HCT116 (cell line): ENCODE data around the gene UXS1. TPM values are rescaled to one million over a fixed set of nuclear protein-coding genes. Genes with fewer than 3 reads are reported as not detected.

ENCODE experiments used
- ATAC-seq: fragments of 200-7000 bp; cut with Tn5 transposase; 2 replicates; pipeline ENCODE4 v1.9.1; 2020; ENCODE audit warnings: mild to moderate bottlenecking, moderate library complexity
- BruUV-seq: library from RNA; stranded (reverse); fragments of 400-500 nt; replicated peaks from 2 replicates; lab custom pipeline; 2021; lab: Mats Ljungman, UMichigan
- CTCF ChIA-PET: fragments of 300-600 bp; sonication (Branson Sonifier 250); formaldehyde crosslinking; loops from one replicate; lab custom pipeline; 2021; ENCODE audit warnings: antibody characterized with exemption; lab: Charles Lee
- POLR2A ChIA-PET: fragments of 300-600, 350-600 bp; sonication (Branson Sonifier 250); formaldehyde crosslinking; loops from one replicate; lab custom pipeline; 2021; ENCODE audit warnings: antibody characterized with exemption; lab: Charles Lee
- RAD21 ChIA-PET, 2 experiments: fragments of 300-600 bp; sonication (Branson Sonifier 250); formaldehyde crosslinking; loops; one replicate each; lab custom pipeline; 2023; ENCODE audit warnings: low total read pairs in 2 of 2; ENCODE audit not compliant: uncharacterized antibody in 2 of 2, unreplicated experiment in 2 of 2, low non-redundant PET in 1 of 2; lab: Charles Lee
- DNase-seq: peaks from one replicate; pipeline ENCODE4 v3.0.0-alpha.2; 2010; ENCODE audit warnings: low read depth, low spot score
- H2AFZ ChIP-seq: fragments of 200-600 bp; shearing (Covaris generic), sonication (generic); 2 replicates; pipeline ENCODE4 v1.6.1; 2017; ENCODE audit warnings: low read depth, mixed run types, mixed read lengths, antibody characterized with exemption, low read length; ENCODE audit not compliant: poor library complexity, severe bottlenecking
- H3K27ac ChIP-seq: 2 replicates; pipeline ENCODE4 v1.5.1; 2012; ENCODE audit warnings: low read depth, low read length
- H3K27me3 ChIP-seq: fragments of 200-600 bp; sonication (generic); 2 replicates; pipeline ENCODE4 v1.6.1; 2016; ENCODE audit warnings: mixed run types, low read length, mixed read lengths; ENCODE audit not compliant: insufficient read depth
- H3K36me3 ChIP-seq, 2 experiments: fragments of 200-500 bp in 1 of 2; fragments of 200-600 bp in 1 of 2; sonication (Bioruptor generic) in 1 of 2; sonication (generic) in 1 of 2; 2 replicates each; pipeline versions ENCODE4 v1.5.1 to v1.6.1; 2014 to 2016; ENCODE audit warnings: low read length in 2 of 2, inconsistent platforms in 1 of 2, mixed read lengths in 1 of 2, mixed run types in 1 of 2; ENCODE audit not compliant: insufficient read depth in 2 of 2, control insufficient read depth in 1 of 2
- H3K4me1 ChIP-seq, 2 experiments: fragments of 200-600 bp in 1 of 2; sonication (generic) in 1 of 2; 2 replicates each; pipeline versions ENCODE4 v1.5.1 to v1.6.1; 2012 to 2017; ENCODE audit warnings: low read length in 2 of 2, inconsistent platforms in 1 of 2, mild to moderate bottlenecking in 1 of 2, mixed read lengths in 1 of 2, mixed run types in 1 of 2, moderate library complexity in 1 of 2; ENCODE audit not compliant: insufficient read depth in 2 of 2, control insufficient read depth in 1 of 2
- H3K4me2 ChIP-seq: fragments of 200-600 bp; sonication (generic); 2 replicates; pipeline ENCODE4 v1.6.1; 2017; ENCODE audit warnings: mixed run types, low read length, mixed read lengths
- H3K4me3 ChIP-seq, 2 experiments: fragments of 200-600 bp in 1 of 2; sonication (generic) in 1 of 2; replicated peaks in 1 of 2; 2 replicates each; pipeline ENCODE4 v1.5.1; 2011 to 2016; ENCODE audit warnings: low read length in 2 of 2, control low read depth in 1 of 2, low read depth in 1 of 2, mild to moderate bottlenecking in 1 of 2, mixed read lengths in 1 of 2, mixed run types in 1 of 2
- H3K79me2 ChIP-seq: fragments of 200-600 bp; sonication (generic); 2 replicates; pipeline ENCODE4 v1.6.1; 2017; ENCODE audit warnings: mild to moderate bottlenecking, mixed run types, low read length, moderate library complexity, mixed read lengths; ENCODE audit not compliant: insufficient read depth
- H3K9ac ChIP-seq: fragments of 200-600 bp; sonication (generic); 2 replicates; pipeline ENCODE4 v1.6.1; 2016; ENCODE audit warnings: low read length, mixed read lengths
- H3K9me2 ChIP-seq: fragments of 200-600 bp; sonication (generic), shearing (Covaris generic); 2 replicates; pipeline ENCODE4 v1.6.1; 2017; ENCODE audit warnings: mixed run types, mild to moderate bottlenecking, moderate library complexity; ENCODE audit not compliant: insufficient read depth
- H3K9me3 ChIP-seq, 2 experiments: fragments of 200-500 bp in 1 of 2; fragments of 200-600 bp in 1 of 2; sonication (Bioruptor generic) in 1 of 2; sonication (generic) in 1 of 2; 2 replicates each; pipeline ENCODE4 v1.6.1; 2014 to 2017; ENCODE audit warnings: low read length in 2 of 2, mixed read lengths in 2 of 2, inconsistent platforms in 1 of 2, low read depth in 1 of 2, mild to moderate bottlenecking in 1 of 2, mixed run types in 1 of 2, moderate library complexity in 1 of 2; ENCODE audit not compliant: control insufficient read depth in 1 of 2, insufficient read depth in 1 of 2
- H4K20me1 ChIP-seq: fragments of 200-600 bp; sonication (generic), shearing (Covaris generic); 2 replicates; pipeline ENCODE4 v1.6.1; 2017; ENCODE audit warnings: mixed run types, mild to moderate bottlenecking, moderate library complexity; ENCODE audit not compliant: insufficient read depth
- CBX3 ChIP-seq: IDR thresholded peaks from 2 replicates; pipeline ENCODE4 v1.6.1; 2012; ENCODE audit warnings: low read depth
- ELF1 ChIP-seq: IDR thresholded peaks from 2 replicates; pipeline ENCODE4 v1.6.1; 2012; ENCODE audit warnings: low read depth, borderline replicate concordance
- EZH2 ChIP-seq: fragments of 200-600 bp; sonication (generic); IDR thresholded peaks from 2 replicates; pipeline ENCODE4 v1.6.1; 2017; ENCODE audit warnings: antibody characterized with exemption, mixed run types
- MAX ChIP-seq: IDR thresholded peaks from 2 replicates; pipeline ENCODE4 v1.6.1; 2012
- RAD21 ChIP-seq: IDR thresholded peaks from 2 replicates; pipeline ENCODE4 v1.6.1; 2012; ENCODE audit warnings: low read depth, mild to moderate bottlenecking
- SP1 ChIP-seq: IDR thresholded peaks from 2 replicates; pipeline ENCODE4 v1.6.1; 2012; ENCODE audit warnings: low read depth
- ZFX ChIP-seq: fragments of 450-650 bp; IDR thresholded peaks from 2 replicates; pipeline ENCODE4 v1.6.1; 2017
- intact Hi-C: fragments of 100-400 bp; cut with micrococcal nuclease; formaldehyde crosslinking; loops from 2 replicates; pipeline ENCODE4 v1.10.0; 2022
- total RNA-seq: library from RNA; stranded (reverse); gene quantifications from one replicate; pipeline ENCODE4 v1.2.1, GENCODE V29; 2021; ENCODE audit not compliant: unreplicated experiment
- TF ChIP-seq, protein P1 (sequence below): IDR thresholded peaks from 2 replicates; pipeline ENCODE4 v1.6.1; 2012; ENCODE audit warnings: low read depth

UXS1 gene
- total RNA-seq, 1 experiment from 2014 or later, result 45.7 TPM

DNA sequence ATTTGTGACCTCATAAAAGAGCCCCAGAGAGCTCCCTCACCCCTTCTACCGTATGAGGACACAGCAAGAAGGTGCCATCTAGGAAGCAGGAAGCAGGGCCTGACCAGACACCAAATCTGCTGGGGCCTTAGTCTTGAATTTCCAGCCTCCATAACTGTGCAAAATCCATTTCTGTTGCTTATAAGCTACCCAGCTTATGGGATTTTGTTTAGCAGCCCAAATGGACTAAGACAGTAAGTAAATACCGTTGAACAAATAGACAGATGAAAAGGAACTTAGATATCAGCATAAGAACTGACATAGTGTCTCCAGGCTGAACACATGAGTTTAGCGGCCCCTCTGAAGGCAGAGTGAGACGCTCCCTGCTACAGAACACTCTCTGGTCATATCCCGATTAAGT lies 130.9 kb downstream of the UXS1 start (continued):
- TF ChIP-seq MAX, result no peak
- TF ChIP-seq ELF1, result no peak
- no peak for TF ChIP-seq RAD21
- TF ChIP-seq SP1, result no peak
- TF ChIP-seq ZFX, result no peak
- no peak for TF ChIP-seq CBX3
- TF ChIP-seq, all 23 proteins: peak for 0

- H3K9me2 ChIP-seq, result no peaks in the 10 kb centered on the region
- no peaks in the 10 kb centered on the region for H3K79me2 ChIP-seq
- H3K9me3 ChIP-seq, result no peaks in the 10 kb centered on the region
- TF ChIP-seq EZH2, result no peak
- TF ChIP-seq, protein P1, sequence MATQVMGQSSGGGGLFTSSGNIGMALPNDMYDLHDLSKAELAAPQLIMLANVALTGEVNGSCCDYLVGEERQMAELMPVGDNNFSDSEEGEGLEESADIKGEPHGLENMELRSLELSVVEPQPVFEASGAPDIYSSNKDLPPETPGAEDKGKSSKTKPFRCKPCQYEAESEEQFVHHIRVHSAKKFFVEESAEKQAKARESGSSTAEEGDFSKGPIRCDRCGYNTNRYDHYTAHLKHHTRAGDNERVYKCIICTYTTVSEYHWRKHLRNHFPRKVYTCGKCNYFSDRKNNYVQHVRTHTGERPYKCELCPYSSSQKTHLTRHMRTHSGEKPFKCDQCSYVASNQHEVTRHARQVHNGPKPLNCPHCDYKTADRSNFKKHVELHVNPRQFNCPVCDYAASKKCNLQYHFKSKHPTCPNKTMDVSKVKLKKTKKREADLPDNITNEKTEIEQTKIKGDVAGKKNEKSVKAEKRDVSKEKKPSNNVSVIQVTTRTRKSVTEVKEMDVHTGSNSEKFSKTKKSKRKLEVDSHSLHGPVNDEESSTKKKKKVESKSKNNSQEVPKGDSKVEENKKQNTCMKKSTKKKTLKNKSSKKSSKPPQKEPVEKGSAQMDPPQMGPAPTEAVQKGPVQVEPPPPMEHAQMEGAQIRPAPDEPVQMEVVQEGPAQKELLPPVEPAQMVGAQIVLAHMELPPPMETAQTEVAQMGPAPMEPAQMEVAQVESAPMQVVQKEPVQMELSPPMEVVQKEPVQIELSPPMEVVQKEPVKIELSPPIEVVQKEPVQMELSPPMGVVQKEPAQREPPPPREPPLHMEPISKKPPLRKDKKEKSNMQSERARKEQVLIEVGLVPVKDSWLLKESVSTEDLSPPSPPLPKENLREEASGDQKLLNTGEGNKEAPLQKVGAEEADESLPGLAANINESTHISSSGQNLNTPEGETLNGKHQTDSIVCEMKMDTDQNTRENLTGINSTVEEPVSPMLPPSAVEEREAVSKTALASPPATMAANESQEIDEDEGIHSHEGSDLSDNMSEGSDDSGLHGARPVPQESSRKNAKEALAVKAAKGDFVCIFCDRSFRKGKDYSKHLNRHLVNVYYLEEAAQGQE, result no peak
- BruUV-seq, result no TSS peak
- no peaks in the 10 kb centered on the region for H3K36me3 ChIP-seq
- ChIA-PET POLR2A (no interaction called here), CTCF (no interaction called here), RAD21 (no interaction called here)
- no peak overlapping the region for H3K4me3 ChIP-seq
- no peaks in the 10 kb centered on the region for H4K20me1 ChIP-seq
- no peak overlapping the region for H2AFZ ChIP-seq
- no peak overlapping the region for H3K9ac ChIP-seq
- H3K27me3 ChIP-seq, result no peaks in the 10 kb centered on the region
- no peaks in the 10 kb centered on the region; a peak in 1 of 4 replicates for H3K4me1 ChIP-seq
- no peak overlapping the region for H3K27ac ChIP-seq
- no peak for DNase-seq
- no peak for ATAC-seq
- intact Hi-C loops, result no loop called here
- no peak overlapping the region for H3K4me2 ChIP-seq
These were observed 131.5 kb downstream of the UXS1 start for GRCh38 chr2:106062627-106063026.
